HL-60 (cell line): ENCODE results near the gene SLC34A2.
"Not testable (repeated sequence)": the region's sequence is repeated elsewhere in the genome, so short reads cannot be mapped to it uniquely, and the experiment has no call there.

ENCODE experiments used
- DNase-seq, 2 experiments: peaks; one replicate each; pipeline ENCODE4 v3.0.0-alpha.2; 2010 to 2020; ENCODE audit warnings: low read depth in 1 of 2, low spot score in 1 of 2
- H3K27ac ChIP-seq: fragments of 250-450 bp; sonication (Bioruptor Pico); replicated peaks from 2 replicates; pipeline ENCODE4 v1.5.1; 2020; ENCODE audit warnings: mild to moderate bottlenecking, moderate library complexity
- H3K27me3 ChIP-seq: fragments of 250-450 bp; sonication (Bioruptor Pico); 2 replicates; pipeline ENCODE4 v1.5.1; 2021; ENCODE audit warnings: mild to moderate bottlenecking, moderate library complexity; ENCODE audit not compliant: insufficient read depth, poor library complexity, severe bottlenecking
- H3K4me3 ChIP-seq: replicated peaks from 2 replicates; pipeline ENCODE4 v1.5.1; 2011; ENCODE audit warnings: mild to moderate bottlenecking, control low read depth, low read length; ENCODE audit not compliant: insufficient read depth
- CTCF ChIP-seq: IDR thresholded peaks from one replicate; pipeline ENCODE4 v1.5.1; 2011; ENCODE audit warnings: low read length, control low read depth, inconsistent platforms; ENCODE audit not compliant: insufficient read depth
- GABPA ChIP-seq: IDR thresholded peaks from 2 replicates; pipeline ENCODE4 v1.6.1; 2012; ENCODE audit warnings: low read depth
- POLR2AphosphoS5 ChIP-seq: IDR thresholded peaks from 2 replicates; pipeline ENCODE4 v1.6.1; 2012; ENCODE audit warnings: low read depth
- REST ChIP-seq: IDR thresholded peaks from 2 replicates; pipeline ENCODE4 v1.6.1; 2012; ENCODE audit warnings: low read depth; ENCODE audit not compliant: insufficient replicate concordance
- SPI1 ChIP-seq: IDR thresholded peaks from 2 replicates; pipeline ENCODE4 v1.6.1; 2012; ENCODE audit warnings: low read depth, mild to moderate bottlenecking, borderline replicate concordance
- long read RNA-seq: library from polyadenylated mRNA; unstranded; transcript quantifications from one replicate; pipeline ENCODE4 v2.0.0, GENCODE V29; 2020

The SLC34A2 gene
- long read RNA-seq: 0 reads

DNA sequence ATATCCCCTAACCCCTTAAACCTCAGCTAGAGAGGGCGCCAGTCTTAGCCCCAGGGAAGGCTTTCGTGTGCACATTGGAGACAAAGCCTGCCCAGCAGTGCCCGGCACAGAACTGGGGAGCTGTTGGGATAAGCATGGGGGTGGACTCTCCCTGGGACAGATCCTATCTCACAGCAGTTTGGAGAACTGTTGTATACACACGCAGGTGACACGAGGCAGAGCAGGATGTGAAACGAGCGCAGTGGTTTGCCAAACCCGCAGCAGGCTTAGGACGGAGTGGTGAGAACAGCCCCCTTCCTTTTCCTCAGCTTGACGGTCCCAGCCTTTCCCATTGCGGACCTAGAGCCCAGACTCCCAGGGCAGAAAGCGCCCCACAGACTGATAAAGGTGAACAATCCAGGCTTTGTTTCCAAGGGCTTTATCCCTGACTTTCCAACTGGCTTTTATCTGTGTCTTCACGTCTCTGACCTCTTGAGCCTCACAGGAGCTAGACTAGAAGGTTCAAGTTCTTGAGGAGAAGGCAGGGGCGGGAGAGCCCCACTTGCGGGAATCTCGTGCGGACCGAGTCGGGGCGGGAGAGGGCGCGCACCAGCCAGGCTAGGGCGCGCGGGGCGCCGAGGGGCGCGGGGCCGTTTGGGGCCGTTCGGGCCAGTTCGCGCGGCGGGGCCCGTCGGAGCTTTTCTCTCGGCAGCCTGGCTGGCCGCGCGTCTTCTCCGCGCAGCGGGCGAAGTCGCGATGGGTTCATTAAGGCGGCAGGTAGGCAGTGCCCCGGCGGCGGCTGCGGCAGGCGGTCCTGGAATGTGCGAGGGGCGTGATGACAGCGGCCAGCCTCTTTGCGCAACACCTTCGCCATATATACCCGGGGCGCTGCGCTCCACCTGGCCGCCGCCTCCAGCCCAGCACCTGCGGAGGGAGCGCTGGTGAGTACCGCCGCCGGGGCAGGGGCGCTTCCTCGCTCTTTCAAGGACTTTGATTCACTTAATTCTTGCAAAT, at the start of gene SLC34A2:
Gene SLC34A2, plus strand, starts transcription at position 881 of the 993 bp plus-strand sequence. CDS start 6,650 bp downstream, outside the sequence.
- Histone ChIP-seq H3K27ac (no peak within 1 kb of the TSS), H3K4me3 (no peak within 1 kb of the TSS), H3K27me3 (peaks cover 21% of the 10 kb centered on the region)
- no peak for DNase-seq
- TF ChIP-seq CTCF (no peak), SPI1 (no peak), POLR2AphosphoS5 (no peak), REST (no peak), GABPA (no peak)

DNA sequence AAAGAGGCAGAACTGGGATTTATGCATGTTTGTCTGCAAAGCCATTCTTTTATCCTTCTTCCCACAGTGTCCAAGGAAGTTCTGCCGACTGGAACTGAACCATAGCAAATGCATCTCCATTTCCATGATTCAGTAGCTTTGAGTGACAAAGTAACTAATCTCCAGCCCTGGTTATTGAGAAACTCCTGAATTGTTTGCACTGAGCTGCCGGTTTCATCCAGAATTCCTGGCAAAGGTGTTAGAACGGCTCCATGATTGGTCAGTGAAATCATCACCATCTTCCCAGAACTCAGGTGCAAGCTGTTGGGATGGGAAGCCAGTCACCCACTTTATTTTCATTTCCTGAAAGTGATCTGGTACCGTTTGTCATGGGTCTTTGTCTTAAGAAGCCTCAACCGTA, 47.0 kb upstream of the SLC34A2 start:
- no peak for DNase-seq
- no peak overlapping the region for H3K27ac ChIP-seq
- H3K27me3 ChIP-seq: no peaks in the 10 kb centered on the region
- no peak for TF ChIP-seq REST
- no peak for TF ChIP-seq GABPA
- TF ChIP-seq SPI1: no peak
- no peak for TF ChIP-seq CTCF
- TF ChIP-seq POLR2AphosphoS5: no peak
- H3K4me3 ChIP-seq: no peak overlapping the region

DNA sequence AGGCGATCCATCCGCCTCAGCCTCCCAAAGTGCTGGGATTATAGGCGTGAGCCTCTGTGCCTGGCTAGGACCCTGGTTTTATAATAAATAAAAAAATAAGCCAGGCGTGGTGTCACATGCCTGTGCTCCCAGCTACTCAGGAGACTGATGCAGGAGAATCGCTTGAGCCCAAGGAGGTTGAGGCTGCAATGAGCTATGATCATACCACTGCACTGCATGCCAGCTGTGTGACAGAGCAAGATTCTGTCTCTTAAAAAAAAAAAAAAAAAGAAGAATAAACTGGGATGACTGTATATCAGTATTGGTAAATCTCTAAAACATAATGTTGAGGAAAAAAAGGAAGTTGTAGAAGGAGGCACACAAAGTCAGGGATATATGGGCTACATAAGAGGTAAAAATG, 45.7 kb upstream of the SLC34A2 start:
- TF ChIP-seq SPI1 (no peak), POLR2AphosphoS5 (no peak), GABPA (no peak), CTCF (no peak), REST (no peak)
- H3K4me3 ChIP-seq: no peak overlapping the region
- no peak for DNase-seq
- no peak overlapping the region for H3K27ac ChIP-seq
- H3K27me3 ChIP-seq: no peaks in the 10 kb centered on the region

DNA sequence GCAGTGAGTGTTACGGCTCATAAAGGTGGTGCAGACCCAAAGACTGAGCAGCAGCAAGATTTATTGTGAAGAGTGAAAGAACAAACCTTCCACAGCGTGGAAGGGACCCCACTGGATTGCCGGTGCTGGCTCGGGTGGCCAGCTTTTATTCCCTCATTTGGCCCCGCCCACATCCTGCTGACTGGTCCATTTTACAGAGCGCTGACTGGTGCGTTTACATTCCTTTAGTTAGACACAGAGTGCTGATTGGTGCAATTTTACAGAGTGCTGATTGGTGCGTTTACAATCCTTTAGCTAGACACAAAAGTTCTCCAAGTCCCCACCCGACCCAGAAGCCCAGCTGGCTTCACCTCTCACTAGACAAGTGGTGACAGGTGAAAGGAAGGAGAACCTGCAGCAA, 42.0 kb upstream of the SLC34A2 start:
- H3K27ac ChIP-seq, DNase-seq, H3K27me3 ChIP-seq, H3K4me3 ChIP-seq: not testable (repeated sequence)
